Erythroblast (primary cell): ENCODE measurements around the gene RBM17.

ENCODE experiments used
- GATA1 ChIP-seq: IDR thresholded peaks from 2 replicates; pipeline ENCODE4 v1.6.1; 2011; ENCODE audit warnings: low read depth, mild to moderate bottlenecking, control low read depth, low read length, moderate library complexity
- POLR2A ChIP-seq: IDR thresholded peaks from 2 replicates; pipeline ENCODE4 v1.6.1; 2011; ENCODE audit warnings: mild to moderate bottlenecking, low read length

DNA sequence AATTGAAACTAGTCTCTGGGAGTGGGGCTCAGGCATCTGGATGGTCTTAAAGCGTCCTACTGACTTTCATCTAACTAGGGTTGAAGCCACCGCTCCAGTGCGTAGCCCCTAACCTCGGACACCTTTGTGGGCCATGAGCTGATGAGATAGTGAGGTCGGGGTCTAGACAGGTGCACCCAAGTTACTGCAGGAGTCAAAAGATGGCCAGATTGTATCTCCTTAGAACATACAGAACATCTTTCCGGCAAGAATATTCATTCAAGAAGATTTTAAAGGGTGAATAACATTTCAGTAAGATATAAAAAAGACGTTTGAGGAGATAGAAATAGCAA lies 20.6 kb downstream of the RBM17 start:
- TF ChIP-seq POLR2A = no peak
- TF ChIP-seq GATA1 = no peak
